ENCODE data around the gene ATOH7. TPM values are rescaled to one million over a fixed set of nuclear protein-coding genes. Genes with fewer than 3 reads are reported as not detected.

Gene ATOH7
- total RNA-seq, 3 donors from 2014 or later (not counting 1 experiment from before 2014, with no cell fraction given), result not detected

DNA sequence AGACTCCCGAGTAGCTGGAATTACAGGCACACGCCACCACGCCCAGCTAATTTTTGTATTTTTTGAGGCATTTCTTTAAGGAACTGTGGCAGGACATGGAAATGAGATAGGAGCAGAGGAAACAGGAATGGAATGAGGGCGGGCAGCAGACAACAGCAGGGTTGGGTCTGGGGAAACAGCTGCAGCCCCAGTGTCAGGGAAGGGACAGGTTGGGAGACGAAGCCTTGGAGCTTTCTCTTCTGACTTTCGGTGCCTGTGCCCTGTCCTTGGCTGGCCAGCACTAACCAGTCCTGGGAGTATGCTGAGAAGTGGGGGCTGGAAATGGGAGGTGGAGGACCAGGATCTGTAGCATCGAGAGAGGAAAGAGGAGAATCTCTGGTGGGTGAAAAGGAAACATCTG lies 47.4 kb downstream of the ATOH7 start:
- no peaks in the 10 kb centered on the region for H3K9me3 Mint-ChIP-seq
- no peak overlapping the region for H3K27ac ChIP-seq (ENCODE audit: low read length)

More for the DNA sequence above, 47.4 kb downstream of the ATOH7 start:
- intact Hi-C loops (cut with micrococcal nuclease), result no loop called here
- H3K4me3 ChIP-seq (ENCODE audit: low read length), result no peak overlapping the region
- Mint-ChIP-seq H3K36me3 (no peaks in the 10 kb centered on the region), H3K4me1 (no peaks in the 10 kb centered on the region), H3K27me3 (ENCODE audit: low read depth in 2 of 2) (peaks cover 15 to 22% of the 10 kb centered on the region in 2 donors), H3K4me3 (no peak overlapping the region), H3K27ac (no peak overlapping the region)
- WGBS (ENCODE audit: insufficient coverage), result 83% methylated on average over 6 of the region's 7 CpGs
- TF ChIP-seq, protein P1, sequence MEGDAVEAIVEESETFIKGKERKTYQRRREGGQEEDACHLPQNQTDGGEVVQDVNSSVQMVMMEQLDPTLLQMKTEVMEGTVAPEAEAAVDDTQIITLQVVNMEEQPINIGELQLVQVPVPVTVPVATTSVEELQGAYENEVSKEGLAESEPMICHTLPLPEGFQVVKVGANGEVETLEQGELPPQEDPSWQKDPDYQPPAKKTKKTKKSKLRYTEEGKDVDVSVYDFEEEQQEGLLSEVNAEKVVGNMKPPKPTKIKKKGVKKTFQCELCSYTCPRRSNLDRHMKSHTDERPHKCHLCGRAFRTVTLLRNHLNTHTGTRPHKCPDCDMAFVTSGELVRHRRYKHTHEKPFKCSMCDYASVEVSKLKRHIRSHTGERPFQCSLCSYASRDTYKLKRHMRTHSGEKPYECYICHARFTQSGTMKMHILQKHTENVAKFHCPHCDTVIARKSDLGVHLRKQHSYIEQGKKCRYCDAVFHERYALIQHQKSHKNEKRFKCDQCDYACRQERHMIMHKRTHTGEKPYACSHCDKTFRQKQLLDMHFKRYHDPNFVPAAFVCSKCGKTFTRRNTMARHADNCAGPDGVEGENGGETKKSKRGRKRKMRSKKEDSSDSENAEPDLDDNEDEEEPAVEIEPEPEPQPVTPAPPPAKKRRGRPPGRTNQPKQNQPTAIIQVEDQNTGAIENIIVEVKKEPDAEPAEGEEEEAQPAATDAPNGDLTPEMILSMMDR (IDR thresholded peaks at IDR 0.05), result no peak
- DNase-seq (no peak), ATAC-seq (no peak)
- no peaks in the 10 kb centered on the region for H3K36me3 ChIP-seq (ENCODE audit: control insufficient read depth, insufficient read depth, low read length)
- H3K9me3 ChIP-seq (ENCODE audit: control insufficient read depth, insufficient read depth, low read length), result no peaks in the 10 kb centered on the region
- H3K27me3 ChIP-seq (ENCODE audit: control insufficient read depth, insufficient read depth, low read length), result peaks cover 4% of the 10 kb centered on the region
- no peaks in the 10 kb centered on the region for H3K4me1 ChIP-seq (ENCODE audit: control insufficient read depth, insufficient read depth, low read length)

Other genes with a start within 250 kb of the ATOH7 start
- gene HERC4, start 156.8 kb downstream of the ATOH7 start, total RNA-seq, result 100 to 1,000 TPM in 1 of 3 donors, 10 to 100 TPM in 2; 78.4 to 104 (median 83.9) TPM
- not detected for gene MYPN, start 122.6 kb downstream of the ATOH7 start, total RNA-seq
- 100 to 1,000 TPM; 132 to 162 (median 142) TPM for gene HNRNPH3, start 100.0 kb upstream of the ATOH7 start, total RNA-seq
- 1 to 10 TPM; 1.4 to 2.1 (median 1.4) TPM for gene PBLD, start 100.8 kb upstream of the ATOH7 start, total RNA-seq
- gene RUFY2, start 175.2 kb upstream of the ATOH7 start, total RNA-seq, result 10 to 100 TPM; 24.7 to 31.9 (median 31.4) TPM
- 1 to 10 TPM; 7.7 to 9.9 (median 8.6) TPM for gene DNA2, start 239.9 kb upstream of the ATOH7 start, total RNA-seq

Measured in natural killer cell (primary cell).